BE2C (cell line): ENCODE measurements around the gene HPS5.
"Not testable (repeated sequence)": the region's sequence is repeated elsewhere in the genome, so short reads cannot be mapped to it uniquely, and the experiment has no call there.

ENCODE experiments used
- DNase-seq: peaks from one replicate; pipeline ENCODE4 v3.0.0-alpha.2; 2020
- H3K27me3 ChIP-seq: fragments of 250-450 bp; sonication (Bioruptor Pico); 2 replicates; pipeline ENCODE4 v1.5.1; 2020; ENCODE audit warnings: mild to moderate bottlenecking
- H3K36me3 ChIP-seq: fragments of 250-450 bp; sonication (Bioruptor Pico); 2 replicates; pipeline ENCODE4 v1.5.1; 2020; ENCODE audit warnings: mild to moderate bottlenecking
- H3K4me1 ChIP-seq: fragments of 250-450 bp; sonication (Bioruptor Pico); 2 replicates; pipeline ENCODE4 v1.5.1; 2020
- H3K4me3 ChIP-seq: 2 replicates; pipeline ENCODE4 v1.5.1; 2011; ENCODE audit warnings: low read depth, low read length
- H3K9me3 ChIP-seq: fragments of 250-450 bp; sonication (Bioruptor Pico); 2 replicates; pipeline ENCODE4 v1.5.1; 2020
- TF ChIP-seq, protein P1 (sequence below): IDR thresholded peaks from 2 replicates; pipeline ENCODE4 v1.5.1; 2012; ENCODE audit warnings: mild to moderate bottlenecking, low read depth, low read length

HPS5 gene

GRCh38 chr11:18347471-18348125 is 25.7 kb upstream of the HPS5 start:
- H3K36me3 ChIP-seq, result no peaks in the 10 kb centered on the region
- no peak overlapping the region for H3K4me3 ChIP-seq
- DNase-seq, result no peak

GRCh38 chr11:18332891-18333290 is 11.0 kb upstream of the HPS5 start:
- peaks cover 8% of the 10 kb centered on the region for H3K36me3 ChIP-seq
- TF ChIP-seq, protein P1, sequence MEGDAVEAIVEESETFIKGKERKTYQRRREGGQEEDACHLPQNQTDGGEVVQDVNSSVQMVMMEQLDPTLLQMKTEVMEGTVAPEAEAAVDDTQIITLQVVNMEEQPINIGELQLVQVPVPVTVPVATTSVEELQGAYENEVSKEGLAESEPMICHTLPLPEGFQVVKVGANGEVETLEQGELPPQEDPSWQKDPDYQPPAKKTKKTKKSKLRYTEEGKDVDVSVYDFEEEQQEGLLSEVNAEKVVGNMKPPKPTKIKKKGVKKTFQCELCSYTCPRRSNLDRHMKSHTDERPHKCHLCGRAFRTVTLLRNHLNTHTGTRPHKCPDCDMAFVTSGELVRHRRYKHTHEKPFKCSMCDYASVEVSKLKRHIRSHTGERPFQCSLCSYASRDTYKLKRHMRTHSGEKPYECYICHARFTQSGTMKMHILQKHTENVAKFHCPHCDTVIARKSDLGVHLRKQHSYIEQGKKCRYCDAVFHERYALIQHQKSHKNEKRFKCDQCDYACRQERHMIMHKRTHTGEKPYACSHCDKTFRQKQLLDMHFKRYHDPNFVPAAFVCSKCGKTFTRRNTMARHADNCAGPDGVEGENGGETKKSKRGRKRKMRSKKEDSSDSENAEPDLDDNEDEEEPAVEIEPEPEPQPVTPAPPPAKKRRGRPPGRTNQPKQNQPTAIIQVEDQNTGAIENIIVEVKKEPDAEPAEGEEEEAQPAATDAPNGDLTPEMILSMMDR, result no peak

More at GRCh38 chr11:18347471-18348125, 25.7 kb upstream of the HPS5 start:
- no peaks in the 10 kb centered on the region for H3K27me3 ChIP-seq
- H3K4me1 ChIP-seq, result no peaks in the 10 kb centered on the region
- no peaks in the 10 kb centered on the region for H3K9me3 ChIP-seq
- TF ChIP-seq, protein P1, result no peak

DNA sequence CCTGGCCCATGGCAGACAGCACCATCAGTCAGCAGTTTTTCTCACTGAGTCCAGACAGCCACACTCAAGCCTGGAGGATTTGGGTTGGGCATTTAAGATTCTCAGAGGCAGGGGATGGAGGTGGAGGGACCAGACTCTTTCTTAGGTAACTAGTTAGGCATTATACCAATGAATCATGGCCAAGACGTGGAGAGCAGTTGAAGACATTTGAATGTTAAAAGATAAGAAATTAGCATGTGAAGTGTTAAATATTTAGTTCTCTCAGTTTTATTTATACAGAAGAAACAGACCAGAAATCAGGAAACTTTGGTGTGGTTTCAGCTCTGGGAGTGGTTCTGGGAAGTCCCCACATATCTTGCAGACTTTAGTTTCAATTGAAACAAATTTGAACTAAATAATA is 10.4 kb upstream of the HPS5 start:
- Histone ChIP-seq H3K4me1 (no peaks in the 10 kb centered on the region), H3K27me3 (no peaks in the 10 kb centered on the region), H3K4me3 (no peak overlapping the region), H3K36me3 (peaks cover 8% of the 10 kb centered on the region), H3K9me3 (no peaks in the 10 kb centered on the region)
- no peak for DNase-seq
- TF ChIP-seq, protein P1, result no peak

More at GRCh38 chr11:18332891-18333290, 11.0 kb upstream of the HPS5 start:
- H3K9me3 ChIP-seq, result no peaks in the 10 kb centered on the region
- no peaks in the 10 kb centered on the region for H3K4me1 ChIP-seq
- DNase-seq, result no peak
- no peak overlapping the region for H3K4me3 ChIP-seq
- no peaks in the 10 kb centered on the region for H3K27me3 ChIP-seq

DNA sequence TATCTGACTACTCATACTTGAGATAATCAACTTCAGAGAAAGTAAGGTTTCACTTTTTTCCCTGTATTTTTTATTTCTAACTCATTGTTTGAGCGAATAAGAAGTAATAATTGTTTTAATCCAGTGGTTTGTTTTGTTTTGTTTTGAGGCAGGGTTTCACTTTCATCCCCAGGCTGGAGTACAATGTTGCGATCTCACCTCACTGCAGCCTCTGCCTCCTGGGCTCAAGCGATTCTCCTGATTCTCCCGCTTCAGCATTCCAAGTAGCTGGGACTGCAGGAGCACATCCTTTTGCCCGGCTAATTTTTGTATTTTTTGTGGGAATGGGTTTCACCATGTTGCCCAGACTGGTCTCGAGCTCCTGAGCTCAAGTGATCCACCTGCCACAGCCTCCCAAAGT is 9.0 kb upstream of the HPS5 start:
- H3K4me1 ChIP-seq, result no peaks in the 10 kb centered on the region
- H3K9me3 ChIP-seq, result no peaks in the 10 kb centered on the region
- H3K27me3 ChIP-seq, result no peaks in the 10 kb centered on the region
- TF ChIP-seq, protein P1, result no peak
- H3K36me3 ChIP-seq, result peaks cover 8% of the 10 kb centered on the region
- DNase-seq, result no peak
- H3K4me3 ChIP-seq, result no peak overlapping the region

GRCh38 chr11:18329196-18329870 is 7.4 kb upstream of the HPS5 start:
- TF ChIP-seq, protein P1, result no peak
- Histone ChIP-seq H3K9me3 (no peaks in the 10 kb centered on the region), H3K4me1 (no peaks in the 10 kb centered on the region), H3K4me3 (no peak overlapping the region), H3K36me3 (peaks cover 8% of the 10 kb centered on the region), H3K27me3 (no peaks in the 10 kb centered on the region)
- no peak for DNase-seq

GRCh38 chr11:18324381-18324780 is 2.4 kb upstream of the HPS5 start:
- Histone ChIP-seq H3K36me3 (no peaks in the 10 kb centered on the region; the same call in 1 of the 2 replicates), H3K27me3 (no peaks in the 10 kb centered on the region), H3K4me3 (0 out of 2 replicates have a peak overlapping the region, but pooled peaks have one; percentile 14), H3K4me1 (no peaks in the 10 kb centered on the region), H3K9me3 (no peaks in the 10 kb centered on the region)
- no peak for DNase-seq
- TF ChIP-seq, protein P1, result no peak

DNA sequence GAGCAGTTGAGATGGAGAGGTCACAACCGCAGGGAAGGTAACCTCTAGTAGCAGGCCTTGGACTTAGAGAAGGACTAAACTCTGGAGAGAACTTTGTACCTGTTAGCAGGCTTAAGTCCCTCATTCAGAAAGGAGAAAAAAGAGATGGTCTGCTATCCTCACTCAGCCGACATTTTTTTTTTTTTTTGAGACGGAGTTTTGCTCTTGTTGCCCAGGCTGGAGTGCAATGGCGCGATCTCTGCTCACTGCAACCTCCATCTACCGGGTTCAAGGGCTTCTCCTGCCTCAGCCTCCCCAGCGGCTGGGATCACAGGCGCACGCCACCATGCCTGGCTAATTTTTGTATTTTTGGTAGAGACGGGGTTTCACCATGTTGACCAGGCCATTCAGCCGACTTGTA is 1.9 kb upstream of the HPS5 start:
- peak overlapping the region; percentile 89 for H3K4me3 ChIP-seq
- H3K4me1 ChIP-seq, DNase-seq, H3K9me3 ChIP-seq, H3K27me3 ChIP-seq, H3K36me3 ChIP-seq: not testable (repeated sequence)
